Smooth muscle cell (in vitro differentiated cells): ENCODE measurements around the gene KLHL29. TPM values are rescaled to one million over a fixed set of nuclear protein-coding genes. Genes with fewer than 3 reads are reported as not detected.

Experiments used
- DNase-seq: peaks from one replicate; lab custom pipeline; 2025; ENCODE audit not compliant: unreplicated experiment; lab: John Stamatoyannopoulos, UW
- H2AFZ ChIP-seq: fragments of 200-600 bp; sonication (generic); 2 replicates; pipeline ENCODE4 v1.6.0; 2016; ENCODE audit warnings: antibody characterized with exemption, low read depth, mild to moderate bottlenecking
- H3F3A ChIP-seq: fragments of 200-600 bp; sonication (generic); 2 replicates; pipeline ENCODE4 v1.6.0; 2017; ENCODE audit warnings: antibody characterized with exemption, low read depth
- H3K27ac ChIP-seq: fragments of 200-600 bp; sonication (generic); 2 replicates; pipeline ENCODE4 v1.5.1; 2016; ENCODE audit warnings: low read depth, mild to moderate bottlenecking
- H3K27me3 ChIP-seq: fragments of 200-600 bp; sonication (generic); 2 replicates; pipeline ENCODE4 v1.6.1; 2016; ENCODE audit warnings: low read depth, mild to moderate bottlenecking
- H3K36me3 ChIP-seq: fragments of 200-600 bp; sonication (generic); 2 replicates; pipeline ENCODE4 v1.5.1; 2016; ENCODE audit warnings: low read depth
- H3K4me1 ChIP-seq: fragments of 200-600 bp; sonication (generic); 2 replicates; pipeline ENCODE4 v1.5.1; 2016; ENCODE audit warnings: low read depth
- H3K4me2 ChIP-seq: fragments of 200-600 bp; sonication (generic); 2 replicates; pipeline ENCODE4 v1.6.0; 2016; ENCODE audit warnings: mild to moderate bottlenecking
- H3K4me3 ChIP-seq: fragments of 200-600 bp; sonication (generic); 2 replicates; pipeline ENCODE4 v1.5.1; 2016; ENCODE audit warnings: mild to moderate bottlenecking
- H3K79me2 ChIP-seq: fragments of 200-600 bp; sonication (generic); 2 replicates; pipeline ENCODE4 v1.6.0; 2016; ENCODE audit warnings: low read depth, mild to moderate bottlenecking
- H3K9ac ChIP-seq: fragments of 200-600 bp; sonication (generic); 2 replicates; pipeline ENCODE4 v1.6.0; 2016; ENCODE audit warnings: low read depth
- H3K9me3 ChIP-seq: fragments of 200-600 bp; sonication (generic); replicated peaks from 2 replicates; pipeline ENCODE4 v1.5.1; 2016; ENCODE audit warnings: low read depth
- H4K20me1 ChIP-seq: fragments of 200-600 bp; sonication (generic); 2 replicates; pipeline ENCODE4 v1.6.0; 2016; ENCODE audit warnings: low read depth
- WGBS: methylation state at CpG from one replicate; pipeline ENCODE4 v1.1.7; 2016; ENCODE audit warnings: low lambda C conversion rate; 5-methylcytosine and 5-hydroxymethylcytosine counted together
- polyA plus RNA-seq: library from polyadenylated mRNA; unstranded; fragments of >200 nt; fragmentation: Nextera tagmentation; extraction: Ambion mirVana; gene quantifications from 2 replicates; pipeline ENCODE4 v1.2.1, GENCODE V29; 2016
- total RNA-seq: library from RNA; depleted of rRNA; stranded (reverse); fragments of >200 nt; gene quantifications from 2 replicates; pipeline ENCODE4 v1.2.3, GENCODE V29; 2014
- TF ChIP-seq, protein P1 (sequence below): fragments of 200-600 bp; sonication (generic); IDR thresholded peaks from 2 replicates; pipeline ENCODE4 v1.5.1; 2017; ENCODE audit warnings: borderline replicate concordance, mild to moderate bottlenecking, antibody characterized with exemption; ENCODE audit not compliant: insufficient read depth, poor library complexity, severe bottlenecking

The KLHL29 gene
- total and polyA plus RNA-seq, 2 experiments from 2014 or later: 3.1 to 6.6 TPM

DNA sequence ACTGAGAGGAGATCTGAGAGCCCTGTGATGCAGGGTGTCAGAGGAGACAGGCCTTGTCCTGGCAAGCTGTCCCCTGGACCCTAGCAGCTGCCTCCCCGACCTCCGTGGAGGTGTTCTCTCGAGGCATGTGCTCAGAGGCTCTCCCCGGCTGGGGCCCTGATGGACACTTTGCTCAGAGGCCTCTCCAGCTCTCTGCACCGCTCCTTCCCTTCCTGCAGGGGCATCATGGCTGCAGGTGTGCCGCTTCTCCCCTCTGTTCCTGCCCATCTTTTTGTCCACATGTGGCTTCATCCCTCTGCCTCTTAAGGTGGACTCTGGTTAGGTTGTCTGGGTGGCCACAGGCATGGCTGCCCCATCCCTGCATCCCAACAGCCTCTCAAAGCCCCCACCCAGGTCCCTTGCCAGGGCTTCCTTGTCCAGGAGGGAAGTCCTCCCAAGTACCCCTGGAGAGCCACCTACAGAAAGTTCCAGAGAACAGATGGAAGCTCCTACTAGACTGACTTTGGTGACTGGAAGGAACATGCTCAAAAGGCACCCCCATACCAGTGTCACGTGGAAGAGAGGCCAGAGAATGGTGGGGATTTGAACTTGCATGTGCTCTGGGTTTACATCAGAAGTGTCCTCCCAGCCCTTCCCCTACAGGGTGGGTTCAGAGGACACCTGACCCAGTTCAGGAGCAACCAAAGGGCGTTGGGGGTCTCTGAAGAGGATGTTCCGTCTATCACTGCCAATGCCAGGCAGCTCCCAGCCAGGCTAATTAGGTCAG lies 120.4 kb downstream of the KLHL29 start:
- TF ChIP-seq, protein P1, sequence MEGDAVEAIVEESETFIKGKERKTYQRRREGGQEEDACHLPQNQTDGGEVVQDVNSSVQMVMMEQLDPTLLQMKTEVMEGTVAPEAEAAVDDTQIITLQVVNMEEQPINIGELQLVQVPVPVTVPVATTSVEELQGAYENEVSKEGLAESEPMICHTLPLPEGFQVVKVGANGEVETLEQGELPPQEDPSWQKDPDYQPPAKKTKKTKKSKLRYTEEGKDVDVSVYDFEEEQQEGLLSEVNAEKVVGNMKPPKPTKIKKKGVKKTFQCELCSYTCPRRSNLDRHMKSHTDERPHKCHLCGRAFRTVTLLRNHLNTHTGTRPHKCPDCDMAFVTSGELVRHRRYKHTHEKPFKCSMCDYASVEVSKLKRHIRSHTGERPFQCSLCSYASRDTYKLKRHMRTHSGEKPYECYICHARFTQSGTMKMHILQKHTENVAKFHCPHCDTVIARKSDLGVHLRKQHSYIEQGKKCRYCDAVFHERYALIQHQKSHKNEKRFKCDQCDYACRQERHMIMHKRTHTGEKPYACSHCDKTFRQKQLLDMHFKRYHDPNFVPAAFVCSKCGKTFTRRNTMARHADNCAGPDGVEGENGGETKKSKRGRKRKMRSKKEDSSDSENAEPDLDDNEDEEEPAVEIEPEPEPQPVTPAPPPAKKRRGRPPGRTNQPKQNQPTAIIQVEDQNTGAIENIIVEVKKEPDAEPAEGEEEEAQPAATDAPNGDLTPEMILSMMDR: no peak
- H3K27me3 ChIP-seq: no peaks in the 10 kb centered on the region
- WGBS: 93% methylated on average over 8 of the region's 9 CpGs
- no peaks in the 10 kb centered on the region for H3K79me2 ChIP-seq
- no peak for DNase-seq
- H4K20me1 ChIP-seq: peaks cover 27% of the 10 kb centered on the region
- H3K4me3 ChIP-seq: no peak overlapping the region
- H3F3A ChIP-seq: no peaks in the 10 kb centered on the region
- H3K27ac ChIP-seq: no peak overlapping the region
- H2AFZ ChIP-seq: no peak overlapping the region
- no peak overlapping the region for H3K4me2 ChIP-seq
- H3K9me3 ChIP-seq: no peaks in the 10 kb centered on the region
- peaks cover 11% of the 10 kb centered on the region for H3K4me1 ChIP-seq
- no peaks in the 10 kb centered on the region for H3K36me3 ChIP-seq
- H3K9ac ChIP-seq: no peak overlapping the region

DNA sequence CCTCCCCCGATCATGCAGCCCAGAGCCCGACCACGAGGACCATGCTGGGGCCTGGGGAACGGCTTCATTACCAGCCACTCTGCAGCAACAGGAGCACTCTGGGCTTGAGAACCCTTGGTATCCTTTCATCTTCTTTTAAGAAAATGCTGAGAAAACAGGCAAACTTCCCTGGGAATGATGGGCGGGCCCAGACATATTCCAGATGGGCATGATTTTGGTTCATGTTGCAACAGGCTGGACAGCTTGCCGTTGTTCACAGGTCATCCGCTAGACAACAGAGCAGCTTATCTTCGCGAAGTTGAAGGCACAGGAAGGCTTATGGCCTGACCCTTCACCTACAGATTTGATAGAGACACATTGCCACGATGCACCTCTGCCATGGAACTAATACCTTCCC lies 121.0 kb downstream of the KLHL29 start:
- H3K4me2 ChIP-seq: no peak overlapping the region
- H3K36me3 ChIP-seq: no peaks in the 10 kb centered on the region
- no peaks in the 10 kb centered on the region for H3K79me2 ChIP-seq
- no peak overlapping the region for H3K9ac ChIP-seq
- H3K27me3 ChIP-seq: no peaks in the 10 kb centered on the region
- TF ChIP-seq, protein P1: no peak
- H3K4me1 ChIP-seq: peaks cover 11% of the 10 kb centered on the region
- no peak overlapping the region for H3K4me3 ChIP-seq
- H3K9me3 ChIP-seq: no peaks in the 10 kb centered on the region
- H3F3A ChIP-seq: no peaks in the 10 kb centered on the region
- peaks cover 22% of the 10 kb centered on the region for H4K20me1 ChIP-seq
- H2AFZ ChIP-seq: no peak overlapping the region
- DNase-seq: no peak
- 73% methylated on average over 10 of the region's 10 CpGs for WGBS
- H3K27ac ChIP-seq: no peak overlapping the region

DNA sequence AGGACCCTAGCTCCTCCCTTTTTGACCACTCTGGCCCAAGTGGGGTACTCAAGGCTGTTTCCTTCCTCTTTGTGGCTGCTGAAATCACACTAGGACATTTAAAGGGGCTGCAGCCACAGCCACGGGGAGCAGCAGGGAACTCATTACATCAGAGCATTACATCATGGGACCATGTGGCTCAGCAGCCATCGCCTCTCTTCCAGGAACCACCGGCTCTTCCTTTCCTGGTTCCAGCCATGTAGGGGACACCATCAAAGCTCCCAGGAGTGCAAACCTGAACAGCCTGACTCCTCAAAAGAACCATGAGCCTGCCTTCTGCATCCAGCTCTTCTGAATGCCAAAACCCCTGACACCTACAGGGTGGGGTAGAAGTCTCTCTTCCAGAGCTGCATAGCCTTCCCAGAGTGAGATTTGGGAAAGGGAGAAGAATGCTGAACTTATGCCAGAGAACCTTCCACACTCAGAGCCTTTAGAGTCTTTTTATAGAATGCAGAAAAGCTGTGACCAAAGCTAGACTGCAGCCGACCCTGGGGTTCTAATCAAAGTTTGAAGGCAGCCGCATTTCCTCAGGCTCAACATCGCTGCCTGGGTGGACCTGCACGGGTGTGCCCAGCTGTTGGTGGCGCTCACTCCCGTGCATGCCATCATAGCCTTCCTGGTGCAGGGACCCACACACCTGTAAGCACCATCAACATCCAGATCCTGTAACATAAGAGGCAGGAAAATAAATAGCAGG lies 121.7 kb downstream of the KLHL29 start:
- 87% methylated on average over 9 of the region's 9 CpGs for WGBS
- H3K9me3 ChIP-seq: no peaks in the 10 kb centered on the region

More for the DNA sequence above, 121.7 kb downstream of the KLHL29 start:
- Histone ChIP-seq H3K36me3 (no peaks in the 10 kb centered on the region), H3F3A (no peaks in the 10 kb centered on the region), H3K4me2 (no peak overlapping the region), H3K27ac (no peak overlapping the region), H3K9ac (no peak overlapping the region), H3K27me3 (no peaks in the 10 kb centered on the region), H3K79me2 (no peaks in the 10 kb centered on the region), H3K4me3 (no peak overlapping the region), H2AFZ (no peak overlapping the region), H3K4me1 (peaks cover 11% of the 10 kb centered on the region), H4K20me1 (peaks cover 18% of the 10 kb centered on the region)
- TF ChIP-seq, protein P1: no peak
- DNase-seq: no peak
